Lower leg skin (tissue), 3 donors: Measurements from ENCODE around the gene GSK3B.

ENCODE experiments used
- CTCF ChIP-seq, 3 donors: fragments of 450-650 bp; IDR thresholded peaks; one replicate each; pipeline ENCODE4 v1.5.1; 2016; ENCODE audit warnings: antibody characterized with exemption in 3 of 3, mild to moderate bottlenecking in 3 of 3, moderate library complexity in 2 of 3
- POLR2A ChIP-seq, 2 donors: fragments of 450-650 bp; IDR thresholded peaks; one replicate each; pipeline ENCODE4 v1.6.1; 2016 to 2017; ENCODE audit warnings: antibody characterized with exemption in 2 of 2, mild to moderate bottlenecking in 1 of 2, moderate library complexity in 1 of 2

GRCh38 chr3:119858957-119859356 lies 235.3 kb downstream of the GSK3B start:
- no peak for TF ChIP-seq CTCF (IDR thresholded peaks at IDR 0.05)
- TF ChIP-seq POLR2A (IDR thresholded peaks at IDR 0.05), result no peak
